Fibroblast of skin of right quadriceps (primary cell): ENCODE results near the gene COMMD1.
"Not testable (repeated sequence)": the region's sequence is repeated elsewhere in the genome, so short reads cannot be mapped to it uniquely, and the experiment has no call there.

Experiments used
- DNase-seq: peaks from one replicate; pipeline ENCODE4 v3.0.0-alpha.2; 2013

Gene COMMD1

GRCh38 chr2:62032096-62032495 lies 126.6 kb downstream of the COMMD1 start:
- DNase-seq, result no peak

- no peak for DNase-seq
Measured at GRCh38 chr2:62034715-62035114, 129.2 kb downstream of the COMMD1 start.

- DNase-seq, result no peak
Measured at GRCh38 chr2:62036229-62036628, 130.8 kb downstream of the COMMD1 start.

GRCh38 chr2:62036761-62037250 lies 131.3 kb downstream of the COMMD1 start:
- DNase-seq, result no peak

GRCh38 chr2:62038975-62039771 lies 133.7 kb downstream of the COMMD1 start:
- DNase-seq, result peak; percentile 62

- DNase-seq, result no peak
Measured at GRCh38 chr2:62040926-62041325, 135.5 kb downstream of the COMMD1 start.

- DNase-seq, result not testable (repeated sequence)
Measured at GRCh38 chr2:62041701-62042385, 136.4 kb downstream of the COMMD1 start.

- no peak for DNase-seq
Measured at GRCh38 chr2:62042400-62042799, 136.9 kb downstream of the COMMD1 start.

- DNase-seq, result no peak
Measured at GRCh38 chr2:62042944-62043343, 137.5 kb downstream of the COMMD1 start.

GRCh38 chr2:62045017-62045543 lies 139.6 kb downstream of the COMMD1 start:
- no peak for DNase-seq

GRCh38 chr2:62046141-62046540 lies 140.7 kb downstream of the COMMD1 start:
- DNase-seq, result no peak

- no peak for DNase-seq
Measured at GRCh38 chr2:62050456-62051045, 145.1 kb downstream of the COMMD1 start.

GRCh38 chr2:62054029-62054791 lies 148.7 kb downstream of the COMMD1 start:
- no peak for DNase-seq

GRCh38 chr2:62054916-62055450 lies 149.5 kb downstream of the COMMD1 start:
- DNase-seq, result no peak

- no peak for DNase-seq
Measured at GRCh38 chr2:62055724-62056336, 150.4 kb downstream of the COMMD1 start.

- no peak for DNase-seq
Measured at GRCh38 chr2:62056341-62056740, 150.9 kb downstream of the COMMD1 start.

- no peak for DNase-seq
Measured at GRCh38 chr2:62065243-62065642, 159.8 kb downstream of the COMMD1 start.

GRCh38 chr2:62071126-62071598 lies 165.7 kb downstream of the COMMD1 start:
- DNase-seq, result peak; percentile 32

GRCh38 chr2:62071760-62072680 lies 166.5 kb downstream of the COMMD1 start:
- DNase-seq, result no peak

GRCh38 chr2:62074233-62074632 lies 168.8 kb downstream of the COMMD1 start:
- peak; percentile 5 for DNase-seq
